A549 (cell line): ENCODE measurements around the gene BFSP2.

ENCODE experiments used
- BHLHE40 ChIP-seq: IDR thresholded peaks from 2 replicates; pipeline ENCODE4 v1.6.1; 2012; ENCODE audit warnings: low read depth, low read length, inconsistent platforms
- EP300 ChIP-seq, 2 experiments: fragments of >200 bp; sonication (Bioruptor Twin); formaldehyde crosslinking; IDR thresholded peaks; 2 replicates in 1 of 2; 3 replicates in 1 of 2; pipeline ENCODE4 v1.6.1; 2016 to 2017
- FOSL2 ChIP-seq, 2 experiments: fragments of 450-650 bp in 1 of 2; fragments of >200 bp in 1 of 2; sonication (Bioruptor Twin) in 1 of 2; formaldehyde crosslinking; IDR thresholded peaks; 2 replicates each; pipeline versions ENCODE4 v1.5.0 to v1.6.1; 2016 to 2020; ENCODE audit warnings: mild to moderate bottlenecking in 1 of 2, moderate library complexity in 1 of 2
- NFE2L2 ChIP-seq: fragments of 150-350 bp; conservative IDR thresholded peaks from 2 replicates; pipeline ENCODE4 v1.6.1; 2014; ENCODE audit warnings: low read length
- POLR2A ChIP-seq: IDR thresholded peaks from 2 replicates; pipeline ENCODE4 v1.6.1; 2012; ENCODE audit warnings: mild to moderate bottlenecking, low read length
- RAD21 ChIP-seq, 2 experiments: fragments of >200 bp in 1 of 2; sonication (Bioruptor Twin) in 1 of 2; formaldehyde crosslinking in 1 of 2; IDR thresholded peaks in 1 of 2; conservative IDR thresholded peaks in 1 of 2; 2 replicates in 1 of 2; 3 replicates in 1 of 2; pipeline ENCODE4 v1.6.1; 2012 to 2018; ENCODE audit warnings: inconsistent platforms in 1 of 2
- TF ChIP-seq, protein P1 (sequence below): fragments of >200 bp; sonication (Bioruptor Twin); formaldehyde crosslinking; IDR thresholded peaks from 3 replicates; pipeline ENCODE4 v1.5.1; 2016

DNA sequence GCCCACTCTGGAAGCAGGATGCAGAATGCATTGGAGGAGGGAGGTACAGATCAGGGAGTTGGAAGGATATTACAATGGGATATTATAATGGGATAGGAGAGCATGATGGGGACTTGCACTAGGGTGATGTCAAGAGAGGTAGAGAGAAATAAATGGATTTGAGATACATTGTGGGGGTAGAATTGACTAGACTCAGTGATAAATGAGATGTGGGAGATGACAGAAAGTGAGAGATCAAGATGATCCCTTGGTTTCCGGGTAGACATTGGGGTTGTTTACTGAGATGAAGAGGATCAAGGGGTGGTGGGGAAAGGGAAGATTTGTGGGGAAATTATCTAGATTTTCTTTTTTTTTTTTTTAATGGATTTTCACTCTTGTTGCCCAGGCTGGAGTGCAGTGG is 42.7 kb downstream of the BFSP2 start:
- no peak for TF ChIP-seq NFE2L2
- TF ChIP-seq, protein P1, sequence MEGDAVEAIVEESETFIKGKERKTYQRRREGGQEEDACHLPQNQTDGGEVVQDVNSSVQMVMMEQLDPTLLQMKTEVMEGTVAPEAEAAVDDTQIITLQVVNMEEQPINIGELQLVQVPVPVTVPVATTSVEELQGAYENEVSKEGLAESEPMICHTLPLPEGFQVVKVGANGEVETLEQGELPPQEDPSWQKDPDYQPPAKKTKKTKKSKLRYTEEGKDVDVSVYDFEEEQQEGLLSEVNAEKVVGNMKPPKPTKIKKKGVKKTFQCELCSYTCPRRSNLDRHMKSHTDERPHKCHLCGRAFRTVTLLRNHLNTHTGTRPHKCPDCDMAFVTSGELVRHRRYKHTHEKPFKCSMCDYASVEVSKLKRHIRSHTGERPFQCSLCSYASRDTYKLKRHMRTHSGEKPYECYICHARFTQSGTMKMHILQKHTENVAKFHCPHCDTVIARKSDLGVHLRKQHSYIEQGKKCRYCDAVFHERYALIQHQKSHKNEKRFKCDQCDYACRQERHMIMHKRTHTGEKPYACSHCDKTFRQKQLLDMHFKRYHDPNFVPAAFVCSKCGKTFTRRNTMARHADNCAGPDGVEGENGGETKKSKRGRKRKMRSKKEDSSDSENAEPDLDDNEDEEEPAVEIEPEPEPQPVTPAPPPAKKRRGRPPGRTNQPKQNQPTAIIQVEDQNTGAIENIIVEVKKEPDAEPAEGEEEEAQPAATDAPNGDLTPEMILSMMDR, result no peak
- TF ChIP-seq POLR2A, result no peak
- no peak for TF ChIP-seq RAD21 (conservative IDR thresholded peaks at IDR 0.05 in 1 of 2, IDR thresholded peaks at IDR 0.05 in 1 of 2)
- no peak for TF ChIP-seq FOSL2 (IDR thresholded peaks at IDR 0.05)
- TF ChIP-seq FOSL2 (CRISPR knock-in tag; IDR thresholded peaks at IDR 0.05), result no peak
- TF ChIP-seq EP300 (IDR thresholded peaks at IDR 0.05), result no peak
- TF ChIP-seq BHLHE40, result no peak
